Natural killer cell treated with Interleukin-12 subunit alpha and Interleukin-12 subunit beta and Interleukin-15 and Interleukin-18, amount 100 ng/mL, for 72 hours (primary cell): ENCODE results near the gene GPR183. TPM values are rescaled to one million over a fixed set of nuclear protein-coding genes. Genes with fewer than 3 reads are reported as not detected.

ENCODE experiments used
- ATAC-seq, 2 donors: fragments of 150-1000 bp; cut with Tn5 transposase in 1 of 2; sonication (Bioruptor Pico), chemical (Tn5 transposase) in 1 of 2; 2 replicates each; pipeline ENCODE4 v1.10.0; 2021
- DNase-seq: peaks from one replicate; pipeline ENCODE4 v3.0.0; 2022; ENCODE audit warnings: low spot score
- H3K27ac Mint-ChIP-seq, 2 donors: 1 replicate in 1 of 2; 2 replicates in 1 of 2; pipeline ENCODE4 v1.8.0; 2022; ENCODE audit warnings: mixed read lengths in 2 of 2, mild to moderate bottlenecking in 1 of 2, moderate library complexity in 1 of 2
- H3K27me3 Mint-ChIP-seq, 2 donors: 1 replicate in 1 of 2; 2 replicates in 1 of 2; pipeline ENCODE4 v1.8.0; 2022; ENCODE audit warnings: mixed read lengths in 2 of 2
- H3K36me3 Mint-ChIP-seq: one replicate; pipeline ENCODE4 v1.8.0; 2022; ENCODE audit warnings: mixed read lengths
- H3K4me1 Mint-ChIP-seq, 2 donors: 1 replicate in 1 of 2; 2 replicates in 1 of 2; pipeline ENCODE4 v1.8.0; 2022; ENCODE audit warnings: low read depth in 2 of 2, mixed read lengths in 2 of 2, mild to moderate bottlenecking in 1 of 2
- H3K4me3 Mint-ChIP-seq: one replicate; pipeline ENCODE4 v1.8.0; 2022; ENCODE audit warnings: mixed read lengths
- H3K9me3 Mint-ChIP-seq: 2 replicates; pipeline ENCODE4 v1.8.0; 2022; ENCODE audit warnings: mixed read lengths
- total RNA-seq, 2 donors: library from RNA; stranded (reverse); gene quantifications; one replicate each; pipeline ENCODE4 v1.2.3, GENCODE V29; 2022

GPR183 gene
- total RNA-seq, 2 donors from 2014 or later, result 5.4 to 10.2 TPM

GRCh38 chr13:99346335-99347042 lies 39.3 kb upstream of the GPR183 start:
- no peaks in the 10 kb centered on the region for H3K9me3 Mint-ChIP-seq
- DNase-seq (no peak), ATAC-seq (no peak)
- peaks cover 0 to 2% of the 10 kb centered on the region in 2 donors for H3K27me3 Mint-ChIP-seq
- H3K4me3 Mint-ChIP-seq, result no peak overlapping the region
- H3K27ac Mint-ChIP-seq, result peak overlapping the region in 1 of 2 donors; percentile 73
- peaks cover 29% of the 10 kb centered on the region for H3K36me3 Mint-ChIP-seq
- H3K4me1 Mint-ChIP-seq, result peaks cover 51 to 55% of the 10 kb centered on the region in 2 donors

- H3K27me3 Mint-ChIP-seq, result peaks cover 0 to 2% of the 10 kb centered on the region in 2 donors
- ATAC-seq (no peak), DNase-seq (no peak)
- H3K27ac Mint-ChIP-seq, result no peak overlapping the region
- H3K4me1 Mint-ChIP-seq, result peaks cover 52 to 55% of the 10 kb centered on the region in 2 donors
- H3K9me3 Mint-ChIP-seq, result no peaks in the 10 kb centered on the region
- H3K36me3 Mint-ChIP-seq, result peaks cover 38% of the 10 kb centered on the region
- no peak overlapping the region for H3K4me3 Mint-ChIP-seq
These were observed 38.1 kb upstream of the GPR183 start for GRCh38 chr13:99345345-99345744.

- ATAC-seq, result no peak
- H3K36me3 Mint-ChIP-seq, result peaks cover 41% of the 10 kb centered on the region
- H3K27ac Mint-ChIP-seq, result peak overlapping the region in 1 of 2 donors; percentile 20
- peaks cover 58 to 61% of the 10 kb centered on the region in 2 donors for H3K4me1 Mint-ChIP-seq
- DNase-seq, result no peak
- no peaks in the 10 kb centered on the region for H3K9me3 Mint-ChIP-seq
- H3K4me3 Mint-ChIP-seq, result no peak overlapping the region
- H3K27me3 Mint-ChIP-seq, result peaks cover 0 to 2% of the 10 kb centered on the region in 2 donors
These were observed 37.5 kb upstream of the GPR183 start for GRCh38 chr13:99344610-99345208.

- no peak for DNase-seq
- Mint-ChIP-seq H3K4me3 (no peak overlapping the region), H3K4me1 (peaks cover 53 to 60% of the 10 kb centered on the region in 2 donors), H3K27me3 (peaks cover 5 to 6% of the 10 kb centered on the region in 2 donors), H3K9me3 (no peaks in the 10 kb centered on the region), H3K27ac (no peak overlapping the region), H3K36me3 (peaks cover 32% of the 10 kb centered on the region)
- ATAC-seq, result peak in 1 of 2 donors; percentile 4
These were observed 35.6 kb upstream of the GPR183 start for GRCh38 chr13:99342723-99343315.

- ATAC-seq (peak in 1 of 2 donors; percentile 12), DNase-seq (no peak)
- H3K4me3 Mint-ChIP-seq, result no peak overlapping the region
- peaks cover 51 to 57% of the 10 kb centered on the region in 2 donors for H3K4me1 Mint-ChIP-seq
- peaks cover 31% of the 10 kb centered on the region for H3K36me3 Mint-ChIP-seq
- peaks cover 5 to 6% of the 10 kb centered on the region in 2 donors for H3K27me3 Mint-ChIP-seq
- no peaks in the 10 kb centered on the region for H3K9me3 Mint-ChIP-seq
- no peak overlapping the region for H3K27ac Mint-ChIP-seq
These were observed 34.9 kb upstream of the GPR183 start for GRCh38 chr13:99341969-99342722.

GRCh38 chr13:99340638-99341037 lies 33.4 kb upstream of the GPR183 start:
- Mint-ChIP-seq H3K4me3 (peak overlapping the region; percentile 69), H3K9me3 (no peaks in the 10 kb centered on the region), H3K4me1 (peaks cover 39 to 47% of the 10 kb centered on the region in 2 donors), H3K36me3 (peaks cover 31% of the 10 kb centered on the region), H3K27ac (no peak overlapping the region), H3K27me3 (peaks cover 5 to 6% of the 10 kb centered on the region in 2 donors)
- ATAC-seq (no peak), DNase-seq (no peak)

- Mint-ChIP-seq H3K27ac (peak overlapping the region in 1 of 2 donors; percentile 45), H3K27me3 (peaks cover 5 to 6% of the 10 kb centered on the region in 2 donors), H3K4me3 (peak overlapping the region; percentile 69), H3K4me1 (peaks cover 36 to 48% of the 10 kb centered on the region in 2 donors), H3K36me3 (peaks cover 29% of the 10 kb centered on the region), H3K9me3 (no peaks in the 10 kb centered on the region)
- DNase-seq (no peak), ATAC-seq (peak; percentile 88)
These were observed 32.7 kb upstream of the GPR183 start for GRCh38 chr13:99339736-99340397.

- H3K9me3 Mint-ChIP-seq, result no peaks in the 10 kb centered on the region
- H3K27me3 Mint-ChIP-seq, result peaks cover 5 to 6% of the 10 kb centered on the region in 2 donors
- H3K36me3 Mint-ChIP-seq, result peaks cover 25% of the 10 kb centered on the region
- H3K4me1 Mint-ChIP-seq, result peaks cover 33 to 44% of the 10 kb centered on the region in 2 donors
- H3K27ac Mint-ChIP-seq, result peak overlapping the region; percentile 16 to 55
- DNase-seq (no peak), ATAC-seq (no peak)
- H3K4me3 Mint-ChIP-seq, result no peak overlapping the region
These were observed 32.1 kb upstream of the GPR183 start for GRCh38 chr13:99339230-99339721.

- H3K9me3 Mint-ChIP-seq, result no peaks in the 10 kb centered on the region
- peaks cover 34 to 49% of the 10 kb centered on the region in 2 donors for H3K4me1 Mint-ChIP-seq
- DNase-seq (no peak), ATAC-seq (no peak)
- peaks cover 17% of the 10 kb centered on the region for H3K36me3 Mint-ChIP-seq
- peaks cover 3 to 6% of the 10 kb centered on the region in 2 donors for H3K27me3 Mint-ChIP-seq
- no peak overlapping the region for H3K4me3 Mint-ChIP-seq
- H3K27ac Mint-ChIP-seq, result peak overlapping the region in 1 of 2 donors; percentile 50
These were observed 28.4 kb upstream of the GPR183 start for GRCh38 chr13:99335603-99336002.

GRCh38 chr13:99335087-99335486 lies 27.9 kb upstream of the GPR183 start:
- ATAC-seq (no peak), DNase-seq (no peak)
- H3K4me3 Mint-ChIP-seq, result no peak overlapping the region
- no peaks in the 10 kb centered on the region for H3K9me3 Mint-ChIP-seq
- H3K36me3 Mint-ChIP-seq, result peaks cover 11% of the 10 kb centered on the region
- peaks cover 30 to 44% of the 10 kb centered on the region in 2 donors for H3K4me1 Mint-ChIP-seq
- peaks cover 3 to 6% of the 10 kb centered on the region in 2 donors for H3K27me3 Mint-ChIP-seq
- peak overlapping the region in 1 of 2 donors; percentile 50 for H3K27ac Mint-ChIP-seq

- DNase-seq, result no peak
- no peak for ATAC-seq
- H3K9me3 Mint-ChIP-seq, result no peaks in the 10 kb centered on the region
- peaks cover 11% of the 10 kb centered on the region for H3K36me3 Mint-ChIP-seq
- H3K27ac Mint-ChIP-seq, result peak overlapping the region in 1 of 2 donors; percentile 25
- peaks cover 25 to 36% of the 10 kb centered on the region in 2 donors for H3K4me1 Mint-ChIP-seq
- H3K27me3 Mint-ChIP-seq, result peaks cover 3 to 6% of the 10 kb centered on the region in 2 donors
- no peak overlapping the region for H3K4me3 Mint-ChIP-seq
These were observed 27.0 kb upstream of the GPR183 start for GRCh38 chr13:99334221-99334620.

GRCh38 chr13:99332456-99332855 lies 25.3 kb upstream of the GPR183 start:
- H3K4me1 Mint-ChIP-seq, result peaks cover 20 to 25% of the 10 kb centered on the region in 2 donors
- no peak overlapping the region for H3K4me3 Mint-ChIP-seq
- DNase-seq (no peak), ATAC-seq (no peak)
- no peak overlapping the region for H3K27ac Mint-ChIP-seq
- H3K9me3 Mint-ChIP-seq, result no peaks in the 10 kb centered on the region
- H3K36me3 Mint-ChIP-seq, result peaks cover 5% of the 10 kb centered on the region
- no peaks in the 10 kb centered on the region for H3K27me3 Mint-ChIP-seq

GRCh38 chr13:99331881-99332293 lies 24.7 kb upstream of the GPR183 start:
- peaks cover 5% of the 10 kb centered on the region for H3K36me3 Mint-ChIP-seq
- DNase-seq (no peak), ATAC-seq (peak; percentile 63 to 86)
- no peak overlapping the region for H3K4me3 Mint-ChIP-seq
- H3K27me3 Mint-ChIP-seq, result no peaks in the 10 kb centered on the region
- H3K9me3 Mint-ChIP-seq, result no peaks in the 10 kb centered on the region
- H3K27ac Mint-ChIP-seq, result no peak overlapping the region
- H3K4me1 Mint-ChIP-seq, result peaks cover 20 to 25% of the 10 kb centered on the region in 2 donors
